Motor neuron (in vitro differentiated cells): ENCODE results near the gene DLG1. TPM values are rescaled to one million over a fixed set of nuclear protein-coding genes. Genes with fewer than 3 reads are reported as not detected.
A peak's percentile ranks its signal among the peaks of the same experiment; 100 is the strongest.

ENCODE experiments used
- ATAC-seq, 8 experiments: fragments of 200-7000 bp; cut with Tn5 transposase; replicated peaks in 6 of 8; 2 replicates each; pipeline ENCODE4 v1.8.0; 2021; ENCODE audit warnings: mild to moderate bottlenecking in 8 of 8, moderate library complexity in 8 of 8
- H3K27ac ChIP-seq, 2 donors: fragments of 250-450 bp; sonication (Bioruptor Pico); 2 replicates each; pipeline ENCODE4 v1.9.0; 2021; ENCODE audit warnings: antibody characterized with exemption in 2 of 2, mild to moderate bottlenecking in 2 of 2, moderate library complexity in 1 of 2
- H3K4me1 ChIP-seq, 2 donors: fragments of 250-450 bp; sonication (Bioruptor Pico); replicated peaks in 1 of 2; 2 replicates each; pipeline ENCODE4 v1.6.1; 2021; ENCODE audit warnings: antibody characterized with exemption in 2 of 2, mild to moderate bottlenecking in 2 of 2, moderate library complexity in 1 of 2
- H3K4me3 ChIP-seq, 5 donors: fragments of 250-450 bp; sonication (Bioruptor Pico); 2 replicates each; pipeline ENCODE4 v1.9.0; 2021; ENCODE audit warnings: antibody characterized with exemption in 5 of 5, mild to moderate bottlenecking in 5 of 5, moderate library complexity in 4 of 5
- whole genome bisulfite sequencing, 10 experiments: fragments of 450-650 bp; shearing (Covaris generic); methylation state at CpG; one replicate each; pipeline ENCODE4 v1.0.0; 2022; 5-methylcytosine and 5-hydroxymethylcytosine counted together
- in situ Hi-C, 9 experiments: fragments of 400-800 bp; cut with MboI; loops; one replicate each; pipeline ENCODE4 v1.15.0; 2021; ENCODE audit warnings: low sequenced_read_pairs in 9 of 9, low pct_unique_long_range_greater_than_20kb in 2 of 9; ENCODE audit not compliant: unreplicated experiment in 9 of 9
- total RNA-seq, 8 experiments: library from RNA; unstranded; fragments of 300-600 nt; gene quantifications; 2 replicates each; pipeline versions ENCODE4 v1.2.3 to v1.2.4, GENCODE V29; 2022

The DLG1 gene
- total RNA-seq, 8 experiments from 2014 or later = 20.3 to 109 (median 47.7) TPM

GRCh38 chr3:197191897-197192296, 106.5 kb downstream of the DLG1 start:
- ATAC-seq = no peak
- in situ Hi-C loops = loop anchor here in 4 of 9 experiments (25.0 kb wide), 2 partner anchors 180 to 205 kb away; no protein-coding TSS in a partner anchor
- Histone ChIP-seq H3K4me3 (no peak overlapping the region), H3K27ac (no peak overlapping the region), H3K4me1 (no peaks in the 10 kb centered on the region)
- WGBS, 10 experiments = 86 to 100% (median 96%) methylated on average over 1 to 2 of the region's 2 CpGs

- Histone ChIP-seq H3K27ac (no peak overlapping the region), H3K4me1 (no peaks in the 10 kb centered on the region), H3K4me3 (no peak overlapping the region)
- 50 to 75% (median 60%) methylated on average over 2 to 3 of the region's 3 CpGs; no CpG with 5 or more reads in 1 of the 10 experiments for WGBS, 10 experiments
- no peak for ATAC-seq
- in situ Hi-C loops = loop anchor here in 4 of 9 experiments (25.0 kb wide), 2 partner anchors 177 to 202 kb away; no protein-coding TSS in a partner anchor
Measured at GRCh38 chr3:197189623-197190022, 108.8 kb downstream of the DLG1 start.

- no peak overlapping the region for H3K27ac ChIP-seq
- peaks cover under 1 to 1% of the 10 kb centered on the region in 2 donors for H3K4me1 ChIP-seq
- H3K4me3 ChIP-seq = no peak overlapping the region
- ATAC-seq = no peak
- in situ Hi-C loops = loop anchor here in 4 of 9 experiments (25.0 kb wide), 2 partner anchors 177 to 202 kb away; no protein-coding TSS in a partner anchor
- WGBS, 10 experiments = 54 to 100% (median 71%) methylated on average over 1 to 3 of the region's 3 CpGs; no CpG with 5 or more reads in 1 of the 10 experiments
Measured at GRCh38 chr3:197188963-197189362, 109.4 kb downstream of the DLG1 start.

- in situ Hi-C loops = loop anchor here in 4 of 9 experiments (25.0 kb wide), 2 partner anchors 175 to 200 kb away; no protein-coding TSS in a partner anchor
- Histone ChIP-seq H3K4me3 (no peak overlapping the region), H3K27ac (no peak overlapping the region), H3K4me1 (peaks cover 7 to 11% of the 10 kb centered on the region in 2 donors)
- 13 to 100% (median 89%) methylated on average over 1 of the region's 1 CpG; no CpG with 5 or more reads in 3 of the 10 experiments for WGBS, 10 experiments
- ATAC-seq = peak; percentile 73 to 88 (median 84)
Measured at GRCh38 chr3:197186887-197187588, 111.4 kb downstream of the DLG1 start.

GRCh38 chr3:197183582-197183981, 114.8 kb downstream of the DLG1 start:
- WGBS, 10 experiments = 40 to 90% (median 63%) methylated on average over 1 to 9 of the region's 9 CpGs
- Histone ChIP-seq H3K4me3 (no peak overlapping the region), H3K4me1 (peaks cover 7 to 19% of the 10 kb centered on the region in 2 donors), H3K27ac (no peak overlapping the region)
- ATAC-seq = peak in 5 of 8 experiments; percentile 16 to 48 (median 37)
- in situ Hi-C loops = loop anchor here in 4 of 9 experiments (25.0 kb wide), 2 partner anchors 171 to 196 kb away; no protein-coding TSS in a partner anchor

GRCh38 chr3:197181741-197182140, 116.7 kb downstream of the DLG1 start:
- peak in 6 of 8 experiments; percentile 33 to 97 (median 70) for ATAC-seq
- WGBS, 10 experiments = 0 to 100% (median 79%) methylated on average over 1 to 6 of the region's 6 CpGs
- in situ Hi-C loops = loop anchor here in 4 of 9 experiments (25.0 kb wide), 2 partner anchors 169 to 194 kb away; no protein-coding TSS in a partner anchor
- no peak overlapping the region for H3K27ac ChIP-seq
- H3K4me3 ChIP-seq = no peak overlapping the region
- peaks cover 7 to 19% of the 10 kb centered on the region in 2 donors for H3K4me1 ChIP-seq

- in situ Hi-C loops = loop anchor here in 4 of 9 experiments (25.0 kb wide), 2 partner anchors 167 to 192 kb away; no protein-coding TSS in a partner anchor
- peaks cover 6 to 18% of the 10 kb centered on the region in 2 donors for H3K4me1 ChIP-seq
- no peak overlapping the region for H3K4me3 ChIP-seq
- WGBS, 10 experiments = 80 to 100% (median 94%) methylated on average over 1 to 5 of the region's 5 CpGs
- ATAC-seq = no peak
- no peak overlapping the region for H3K27ac ChIP-seq
Measured at GRCh38 chr3:197178998-197179397, 119.4 kb downstream of the DLG1 start.

GRCh38 chr3:197175503-197175902, 122.9 kb downstream of the DLG1 start:
- in situ Hi-C loops = loop anchor here in 4 of 9 experiments (25.0 kb wide), 2 partner anchors 163 to 188 kb away; no protein-coding TSS in a partner anchor
- WGBS, 10 experiments = 11 to 100% (median 67%) methylated on average over 1 to 3 of the region's 3 CpGs; no CpG with 5 or more reads in 1 of the 10 experiments

GRCh38 chr3:197174927-197175326, 123.5 kb downstream of the DLG1 start:
- no peak overlapping the region for H3K4me3 ChIP-seq
- in situ Hi-C loops = loop anchor here in 4 of 9 experiments (25.0 kb wide), 2 partner anchors 163 to 188 kb away; no protein-coding TSS in a partner anchor
- ATAC-seq = peak in 1 of 8 experiments; percentile 51
- no peaks in the 10 kb centered on the region for H3K4me1 ChIP-seq
- H3K27ac ChIP-seq = no peak overlapping the region
- 43 to 100% (median 78%) methylated on average over 1 to 3 of the region's 3 CpGs; no CpG with 5 or more reads in 2 of the 10 experiments for WGBS, 10 experiments

More at GRCh38 chr3:197175503-197175902, 122.9 kb downstream of the DLG1 start:
- H3K4me1 ChIP-seq = no peaks in the 10 kb centered on the region
- peak in 1 of 8 experiments; percentile 13 for ATAC-seq
- no peak overlapping the region for H3K4me3 ChIP-seq
- no peak overlapping the region for H3K27ac ChIP-seq

GRCh38 chr3:197173620-197174019, 124.8 kb downstream of the DLG1 start:
- WGBS, 10 experiments = 97 to 100% (median 100%) methylated on average over 1 to 3 of the region's 4 CpGs; no CpG with 5 or more reads in 2 of the 10 experiments
- H3K27ac ChIP-seq = no peak overlapping the region
- peaks cover 0 to 5% of the 10 kb centered on the region in 2 donors for H3K4me1 ChIP-seq
- no peak overlapping the region for H3K4me3 ChIP-seq
- no peak for ATAC-seq
- in situ Hi-C loops = no loop called here

GRCh38 chr3:197171481-197172067, 126.8 kb downstream of the DLG1 start:
- in situ Hi-C loops = no loop called here

GRCh38 chr3:197169028-197169427, 129.4 kb downstream of the DLG1 start:
- Histone ChIP-seq H3K4me3 (no peak overlapping the region), H3K27ac (no peak overlapping the region), H3K4me1 (peaks cover 7 to 12% of the 10 kb centered on the region in 2 donors)
- in situ Hi-C loops = no loop called here
- 25 to 100% (median 71%) methylated on average over 1 of the region's 1 CpG; no CpG with 5 or more reads in 2 of the 10 experiments for WGBS, 10 experiments
- peak in 4 of 8 experiments; percentile 18 to 58 (median 46) for ATAC-seq

More at GRCh38 chr3:197171481-197172067, 126.8 kb downstream of the DLG1 start:
- Histone ChIP-seq H3K4me1 (peaks cover 7 to 12% of the 10 kb centered on the region in 2 donors), H3K4me3 (no peak overlapping the region), H3K27ac (no peak overlapping the region)
- peak in 1 of 8 experiments; percentile 60 for ATAC-seq
- WGBS, 10 experiments = 75 to 100% (median 87%) methylated on average over 1 of the region's 1 CpG; no CpG with 5 or more reads in 6 of the 10 experiments
